BE2C (cell line): ENCODE results near the gene KDM5B.

Experiments
- DNase-seq: peaks from one replicate; pipeline ENCODE4 v3.0.0-alpha.2; 2020
- H3K27me3 ChIP-seq: fragments of 250-450 bp; sonication (Bioruptor Pico); 2 replicates; pipeline ENCODE4 v1.5.1; 2020; ENCODE audit warnings: mild to moderate bottlenecking
- H3K36me3 ChIP-seq: fragments of 250-450 bp; sonication (Bioruptor Pico); 2 replicates; pipeline ENCODE4 v1.5.1; 2020; ENCODE audit warnings: mild to moderate bottlenecking
- H3K4me1 ChIP-seq: fragments of 250-450 bp; sonication (Bioruptor Pico); 2 replicates; pipeline ENCODE4 v1.5.1; 2020
- H3K4me3 ChIP-seq: 2 replicates; pipeline ENCODE4 v1.5.1; 2011; ENCODE audit warnings: low read depth, low read length
- H3K9me3 ChIP-seq: fragments of 250-450 bp; sonication (Bioruptor Pico); 2 replicates; pipeline ENCODE4 v1.5.1; 2020
- TF ChIP-seq, protein P1 (sequence below): IDR thresholded peaks from 2 replicates; pipeline ENCODE4 v1.5.1; 2012; ENCODE audit warnings: mild to moderate bottlenecking, low read depth, low read length

The KDM5B gene

DNA sequence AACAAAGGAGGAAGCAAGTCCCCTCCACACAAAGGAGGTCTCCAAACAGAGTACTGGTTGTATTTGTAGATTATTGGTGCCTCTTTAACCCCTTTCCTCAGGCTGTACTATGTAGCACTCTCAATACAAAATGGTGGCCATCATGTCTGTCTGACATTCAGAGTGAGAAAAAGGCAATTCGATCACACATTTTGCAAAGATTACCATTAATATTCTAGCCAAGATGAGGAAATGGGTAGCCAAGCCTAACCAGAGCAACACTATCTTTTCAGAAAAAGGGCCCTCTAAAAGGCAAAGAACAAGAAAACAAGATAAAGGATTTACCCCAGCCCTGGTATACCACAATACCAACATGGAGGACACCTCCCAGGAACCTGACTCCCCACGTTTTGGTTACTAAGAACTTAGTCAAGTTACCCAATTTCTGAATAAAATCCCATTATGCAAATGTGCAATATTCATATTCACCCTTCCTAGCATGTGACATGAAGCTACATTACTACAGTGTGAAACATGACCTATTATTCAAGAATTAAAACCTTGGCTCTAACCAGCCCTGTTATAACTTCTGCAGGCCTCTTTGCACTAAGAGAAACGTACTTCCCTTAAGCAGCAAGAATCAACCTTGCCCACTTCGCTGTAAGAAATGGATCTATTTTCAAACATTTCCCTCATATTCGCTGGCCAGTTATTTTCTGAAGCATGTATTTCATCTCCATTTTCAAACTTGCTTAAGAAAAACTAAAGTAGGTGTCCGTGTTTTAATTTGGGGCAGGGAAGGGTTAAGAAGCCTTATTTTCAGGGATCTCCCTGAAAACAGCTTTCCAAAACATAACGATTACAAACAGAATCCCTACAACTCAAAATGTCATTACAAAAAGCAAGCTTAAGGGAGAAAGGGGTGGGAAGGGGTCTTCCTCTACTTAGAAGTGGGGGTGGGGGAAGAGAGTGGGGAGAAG lies 2.1 kb downstream of the KDM5B start:
- H3K4me3 ChIP-seq, result peak overlapping the region; percentile 78
- H3K9me3 ChIP-seq, result no peaks in the 10 kb centered on the region
- TF ChIP-seq, protein P1, sequence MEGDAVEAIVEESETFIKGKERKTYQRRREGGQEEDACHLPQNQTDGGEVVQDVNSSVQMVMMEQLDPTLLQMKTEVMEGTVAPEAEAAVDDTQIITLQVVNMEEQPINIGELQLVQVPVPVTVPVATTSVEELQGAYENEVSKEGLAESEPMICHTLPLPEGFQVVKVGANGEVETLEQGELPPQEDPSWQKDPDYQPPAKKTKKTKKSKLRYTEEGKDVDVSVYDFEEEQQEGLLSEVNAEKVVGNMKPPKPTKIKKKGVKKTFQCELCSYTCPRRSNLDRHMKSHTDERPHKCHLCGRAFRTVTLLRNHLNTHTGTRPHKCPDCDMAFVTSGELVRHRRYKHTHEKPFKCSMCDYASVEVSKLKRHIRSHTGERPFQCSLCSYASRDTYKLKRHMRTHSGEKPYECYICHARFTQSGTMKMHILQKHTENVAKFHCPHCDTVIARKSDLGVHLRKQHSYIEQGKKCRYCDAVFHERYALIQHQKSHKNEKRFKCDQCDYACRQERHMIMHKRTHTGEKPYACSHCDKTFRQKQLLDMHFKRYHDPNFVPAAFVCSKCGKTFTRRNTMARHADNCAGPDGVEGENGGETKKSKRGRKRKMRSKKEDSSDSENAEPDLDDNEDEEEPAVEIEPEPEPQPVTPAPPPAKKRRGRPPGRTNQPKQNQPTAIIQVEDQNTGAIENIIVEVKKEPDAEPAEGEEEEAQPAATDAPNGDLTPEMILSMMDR, result no peak

DNA sequence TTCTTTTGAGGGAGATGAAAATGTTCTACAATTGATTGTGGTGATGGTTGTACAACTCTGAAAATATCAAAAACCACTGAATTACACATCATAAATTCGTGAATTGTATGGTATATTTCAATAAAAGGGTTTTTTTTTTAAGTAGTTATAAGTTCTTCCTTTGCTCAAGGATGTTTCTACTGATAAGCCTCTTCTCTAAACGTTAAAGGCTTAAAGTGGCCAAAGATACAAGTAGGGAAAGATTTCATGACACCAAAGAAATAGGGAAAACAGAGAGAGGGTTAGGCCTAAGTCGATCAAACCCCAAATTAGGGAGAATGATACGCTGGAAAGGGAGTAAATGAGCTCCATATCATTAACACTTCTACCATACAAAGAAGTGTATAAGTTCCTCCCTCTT lies 4.1 kb downstream of the KDM5B start:
- H3K4me1 ChIP-seq, result no peaks in the 10 kb centered on the region

More for the DNA sequence above, 2.1 kb downstream of the KDM5B start:
- H3K27me3 ChIP-seq, result peaks cover 1% of the 10 kb centered on the region
- no peak for DNase-seq
- H3K4me1 ChIP-seq, result no peaks in the 10 kb centered on the region; the same call in 1 of the 2 replicates
- no peaks in the 10 kb centered on the region for H3K36me3 ChIP-seq

DNA sequence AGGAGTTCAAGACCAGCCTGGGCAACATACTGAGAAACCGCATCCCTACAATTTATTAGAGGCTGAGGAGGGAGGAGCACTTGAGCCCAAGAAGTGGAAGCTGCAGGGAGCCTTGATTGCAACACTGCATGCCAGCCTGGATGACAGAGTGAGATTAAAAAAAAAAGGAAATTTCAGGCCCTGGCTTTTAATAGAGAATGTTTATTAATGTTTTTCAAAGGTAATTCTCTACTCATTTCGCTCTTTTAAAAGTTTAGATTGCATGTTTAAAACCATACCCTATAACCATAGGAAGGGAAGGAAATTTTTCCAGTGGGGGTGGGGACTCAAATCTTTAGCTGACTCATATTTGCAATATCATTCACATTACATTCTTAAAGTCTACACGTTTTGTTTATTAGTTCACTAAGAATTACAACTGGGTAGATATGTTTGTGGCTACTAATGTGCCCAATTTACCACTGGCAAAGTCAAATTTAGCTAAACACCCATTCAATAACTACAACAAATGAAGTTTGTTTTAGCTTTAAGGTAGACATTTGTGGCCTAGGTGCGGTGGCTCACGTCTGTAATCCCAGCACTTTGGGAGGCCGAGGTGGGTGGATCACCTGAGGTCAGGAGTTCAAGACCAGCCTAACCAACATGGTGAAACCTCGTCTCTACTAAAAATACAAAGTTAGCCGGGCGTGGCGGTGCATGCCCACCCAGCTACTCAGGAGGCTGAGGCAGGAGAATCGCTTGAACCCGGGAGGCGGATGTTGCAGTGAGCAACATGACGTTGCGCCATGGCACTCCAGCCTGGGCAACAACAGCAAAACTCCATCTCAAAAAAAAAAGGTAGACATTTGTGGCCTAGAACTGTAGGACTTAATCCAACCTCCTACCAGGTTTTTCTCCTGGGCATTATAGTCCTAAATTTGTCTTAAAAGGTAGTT lies 5.0 kb downstream of the KDM5B start:
- TF ChIP-seq, protein P1, result no peak
- H3K4me3 ChIP-seq, result no peak overlapping the region
- no peaks in the 10 kb centered on the region for H3K9me3 ChIP-seq
- no peaks in the 10 kb centered on the region for H3K4me1 ChIP-seq
- no peaks in the 10 kb centered on the region for H3K36me3 ChIP-seq
- no peaks in the 10 kb centered on the region for H3K27me3 ChIP-seq
- DNase-seq, result no peak

More for the DNA sequence above, 4.1 kb downstream of the KDM5B start:
- H3K9me3 ChIP-seq, result no peaks in the 10 kb centered on the region
- no peak overlapping the region for H3K4me3 ChIP-seq
- H3K36me3 ChIP-seq, result no peaks in the 10 kb centered on the region
- TF ChIP-seq, protein P1, result no peak
- no peaks in the 10 kb centered on the region for H3K27me3 ChIP-seq
- no peak for DNase-seq

DNA sequence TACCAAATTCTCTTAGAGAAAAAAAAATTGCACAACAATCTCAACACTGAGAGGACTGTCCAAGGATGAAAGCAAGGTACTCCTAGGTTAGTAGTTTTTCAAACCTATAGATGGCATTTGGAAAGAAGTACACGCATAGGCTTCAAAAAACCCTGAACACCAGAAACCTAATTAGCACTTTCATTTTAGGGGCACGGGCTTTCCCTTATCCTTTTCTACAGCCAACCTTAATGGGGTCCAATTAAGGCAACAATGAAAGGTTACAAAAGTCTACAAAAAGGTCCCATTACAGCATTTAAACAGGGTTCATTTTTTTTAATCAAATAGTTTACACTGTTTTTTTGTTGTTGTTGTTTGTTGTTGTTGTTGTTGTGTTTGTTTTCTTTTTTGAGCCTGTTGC lies 6.2 kb downstream of the KDM5B start:
- Histone ChIP-seq H3K27me3 (no peaks in the 10 kb centered on the region), H3K9me3 (no peaks in the 10 kb centered on the region), H3K4me1 (no peaks in the 10 kb centered on the region), H3K4me3 (no peak overlapping the region), H3K36me3 (no peaks in the 10 kb centered on the region)
- DNase-seq, result no peak
- TF ChIP-seq, protein P1, result no peak

DNA sequence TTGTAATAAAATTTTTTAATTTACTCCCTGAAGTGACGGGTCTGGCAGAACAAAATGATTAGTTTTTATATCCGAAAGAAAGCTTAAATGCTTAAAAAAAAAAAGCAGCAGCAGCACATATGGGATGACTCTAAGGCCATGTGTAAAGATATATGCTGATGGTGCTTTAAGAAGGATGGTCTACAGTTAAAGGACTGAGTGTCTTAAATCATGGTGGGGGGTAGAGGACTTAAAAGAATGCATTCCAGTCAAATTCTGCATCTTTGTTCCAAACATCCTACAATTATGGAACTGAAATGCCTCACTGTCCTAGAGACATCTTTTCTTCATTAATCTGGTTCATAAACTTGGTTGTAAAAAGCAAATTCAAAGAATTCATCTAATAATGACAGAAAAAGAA lies 7.0 kb downstream of the KDM5B start:
- no peak for DNase-seq
- Histone ChIP-seq H3K27me3 (no peaks in the 10 kb centered on the region), H3K4me1 (no peaks in the 10 kb centered on the region), H3K36me3 (no peaks in the 10 kb centered on the region), H3K4me3 (no peak overlapping the region), H3K9me3 (no peaks in the 10 kb centered on the region)
- TF ChIP-seq, protein P1, result no peak
